ENCODE measurements around the gene ZNF681.
"Not testable (repeated sequence)": the region's sequence is repeated elsewhere in the genome, so short reads cannot be mapped to it uniquely, and the experiment has no call there.

The ZNF681 gene

GRCh38 chr19:23758187-23759074 is at the start of gene ZNF681:
Gene ZNF681, minus strand, starts transcription at chr19:23758891. Its CDS starts 142 bp downstream, at chr19:23758749.
- DNase-seq, result no peak

DNA sequence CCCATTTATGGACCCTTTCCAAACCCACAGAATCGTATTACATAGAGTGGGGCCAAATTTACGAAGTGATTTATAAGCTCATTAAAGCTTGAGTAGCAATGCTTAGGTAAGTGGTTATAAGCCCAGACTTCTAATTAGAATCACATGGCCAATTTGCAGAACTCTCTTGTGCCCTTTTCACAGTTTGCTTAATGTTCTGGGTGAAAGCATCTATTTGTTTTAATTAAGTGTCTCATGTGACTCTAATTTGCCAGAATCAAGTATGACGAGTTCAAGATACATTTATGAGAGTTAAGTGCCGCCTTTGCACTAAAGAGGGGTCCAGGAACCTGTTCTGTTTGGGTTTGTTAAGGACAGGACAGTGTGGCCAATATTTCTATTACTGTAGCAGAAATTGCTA is 46.0 kb upstream of the ZNF681 start:
- DNase-seq, result no peak

DNA sequence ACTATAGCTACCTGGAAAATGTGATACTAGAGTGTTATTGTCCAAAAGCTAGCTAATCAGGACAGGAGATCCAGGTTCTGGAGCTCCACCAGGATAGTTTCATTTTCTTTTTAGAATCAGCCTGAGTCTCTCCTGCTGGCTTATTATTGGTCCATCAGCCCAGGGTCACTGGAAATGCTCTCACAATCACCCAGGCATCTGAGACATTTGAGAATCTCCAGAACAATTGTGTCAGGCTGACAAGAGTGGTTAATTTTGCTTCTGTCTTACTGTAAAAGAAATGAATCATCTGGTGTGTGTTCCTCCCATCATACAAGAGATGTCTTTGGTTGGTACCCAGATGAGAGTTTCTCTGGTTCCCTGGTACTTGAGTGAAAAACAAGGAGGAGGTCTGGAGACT is 43.6 kb upstream of the ZNF681 start:
- DNase-seq, result no peak

DNA sequence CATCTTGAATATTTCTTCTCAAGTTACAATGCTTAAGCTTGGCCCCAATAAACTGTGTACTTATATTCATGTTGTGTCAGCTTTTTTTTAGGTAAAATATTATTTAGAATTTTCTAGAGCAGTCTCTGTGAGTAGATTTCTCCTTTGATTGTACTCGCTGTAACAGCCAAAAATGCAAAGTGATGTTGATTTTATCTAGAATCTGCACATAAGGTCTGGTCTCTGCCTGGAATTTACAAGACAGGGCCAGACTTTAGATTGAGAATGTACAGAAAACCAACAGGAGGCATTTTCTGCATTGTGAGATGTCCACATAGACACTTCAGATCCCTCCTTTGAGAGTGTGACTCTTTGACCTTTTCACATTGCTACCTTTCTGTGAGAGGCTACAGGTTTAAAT is 43.1 kb upstream of the ZNF681 start:
- no peak for DNase-seq

DNA sequence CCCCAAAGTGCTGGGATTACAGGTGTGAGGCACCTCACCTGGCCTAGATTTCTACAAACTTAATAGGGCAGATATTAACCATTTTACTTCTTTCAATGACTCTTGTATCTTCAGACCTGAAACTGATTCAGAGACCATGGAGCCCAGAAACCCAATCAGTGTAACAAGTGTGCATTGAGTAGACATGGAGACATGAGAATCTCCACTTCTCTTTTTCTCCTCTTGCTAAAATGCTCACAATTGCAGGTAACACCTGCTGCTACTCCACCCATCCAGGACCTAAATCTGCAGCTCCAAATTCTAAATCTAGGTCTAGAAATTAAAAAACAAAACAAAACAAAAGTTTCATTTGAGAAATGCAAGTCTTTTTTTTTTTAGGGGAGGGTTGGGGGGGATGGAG is 42.2 kb upstream of the ZNF681 start:
- DNase-seq, result no peak

- DNase-seq, result no peak
Observed at GRCh38 chr19:23800271-23800670, 41.6 kb upstream of the ZNF681 start.

GRCh38 chr19:23799321-23799720 is 40.6 kb upstream of the ZNF681 start:
- no peak for DNase-seq

GRCh38 chr19:23795462-23795861 is 36.8 kb upstream of the ZNF681 start:
- no peak for DNase-seq

GRCh38 chr19:23792784-23793183 is 34.1 kb upstream of the ZNF681 start:
- DNase-seq, result no peak

GRCh38 chr19:23790641-23791488 is 32.2 kb upstream of the ZNF681 start:
- DNase-seq, result no peak

DNA sequence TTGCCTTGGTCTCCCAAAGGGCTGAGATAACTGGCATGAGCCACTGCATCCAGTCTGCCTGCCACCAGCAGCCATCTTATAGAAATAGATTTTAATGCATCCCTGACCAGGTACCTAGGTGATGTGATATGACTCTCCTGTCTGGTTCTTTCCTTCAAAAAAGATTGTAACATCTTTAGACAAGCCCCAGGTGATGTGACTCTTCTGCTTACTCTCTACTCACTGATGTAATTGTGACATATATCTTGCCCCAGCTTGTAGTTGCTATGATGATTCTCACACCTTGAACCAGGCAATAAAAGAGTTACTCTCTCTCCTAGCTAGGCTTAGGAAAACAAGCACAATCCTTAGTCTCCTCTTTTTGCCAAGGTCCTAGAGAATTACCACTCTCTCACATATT is 30.6 kb upstream of the ZNF681 start:
- DNase-seq, result no peak

DNA sequence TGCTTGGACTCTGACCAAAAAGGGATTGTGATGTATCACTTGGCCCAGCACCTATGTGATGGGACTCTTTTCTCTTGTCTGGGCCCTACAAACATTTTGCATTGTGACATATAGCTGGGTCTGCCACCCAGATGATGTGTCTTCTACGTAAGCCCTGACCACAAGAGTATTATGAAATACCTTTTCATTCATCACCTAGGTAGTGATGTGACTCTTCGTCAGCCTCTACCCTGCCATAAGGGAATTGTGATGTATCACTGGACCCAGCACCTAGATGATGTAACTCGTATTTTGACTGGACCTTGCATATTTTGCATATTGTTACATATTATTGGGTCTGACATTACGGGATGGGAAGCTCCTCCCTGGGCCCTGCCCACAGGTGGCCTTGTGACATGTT is 29.7 kb upstream of the ZNF681 start:
- DNase-seq, result no peak

- no peak for DNase-seq
Observed at GRCh38 chr19:23787106-23787505, 28.4 kb upstream of the ZNF681 start.

DNA sequence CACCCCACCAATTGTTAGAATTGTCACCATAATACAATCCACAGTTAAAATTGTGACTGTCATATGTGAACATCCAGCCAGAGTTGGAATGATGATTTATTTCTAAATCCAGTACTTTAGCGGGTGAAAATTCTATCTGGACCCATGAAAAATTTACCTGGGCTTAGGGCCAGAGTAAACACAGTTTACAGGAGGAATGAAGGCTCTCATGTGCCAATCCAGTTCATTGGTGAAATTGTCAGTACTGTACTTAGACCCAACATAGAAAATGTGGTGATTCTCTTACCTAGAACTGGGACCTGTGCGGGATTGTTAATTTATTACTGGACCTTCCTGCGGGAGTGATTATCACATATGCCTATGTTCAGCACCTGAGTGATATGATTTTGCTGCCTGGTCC is 27.3 kb upstream of the ZNF681 start:
- no peak for DNase-seq

DNA sequence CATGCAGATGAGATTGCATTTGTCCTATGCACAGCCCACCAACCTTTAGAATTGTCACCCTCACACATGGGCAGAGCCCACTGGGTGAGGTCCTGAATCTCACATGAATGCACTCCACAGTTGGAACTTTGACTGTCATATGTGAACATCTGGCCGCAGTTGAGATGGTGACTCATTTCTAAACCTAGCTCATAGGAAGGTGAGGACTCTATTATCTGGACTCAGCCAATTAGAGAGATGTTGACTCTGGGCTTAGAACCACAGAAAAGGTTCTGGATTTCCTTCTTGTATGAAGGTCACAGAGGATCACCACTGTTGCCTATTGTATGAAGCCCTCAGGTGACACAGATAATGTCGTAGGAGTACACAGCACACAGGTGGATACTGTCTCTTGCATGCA is 25.6 kb upstream of the ZNF681 start:
- no peak for DNase-seq

GRCh38 chr19:23783636-23784035 is 24.9 kb upstream of the ZNF681 start:
- no peak for DNase-seq

- no peak for DNase-seq
Observed at GRCh38 chr19:23779645-23780044, 21.0 kb upstream of the ZNF681 start.

DNA sequence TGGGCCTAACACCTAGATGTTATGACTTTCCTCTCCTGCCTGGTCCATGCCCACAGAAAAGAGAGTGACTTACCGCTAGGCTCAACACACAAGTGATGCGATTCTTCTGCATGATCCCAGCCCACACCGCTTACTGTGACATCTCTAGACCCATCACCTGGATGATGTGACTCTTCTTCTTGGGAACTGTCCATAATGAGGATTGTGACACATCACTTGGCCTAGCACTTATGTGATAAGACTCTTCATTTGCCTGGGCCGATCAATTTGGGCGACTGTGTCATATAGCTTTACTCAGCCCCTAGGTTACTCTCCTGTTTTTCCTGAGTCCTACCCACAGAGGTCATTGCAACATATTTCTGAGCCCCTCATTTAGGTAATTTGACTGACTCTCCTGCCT is 19.9 kb upstream of the ZNF681 start:
- no peak for DNase-seq

- not testable (repeated sequence) for DNase-seq
Observed at GRCh38 chr19:23778036-23778435, 19.3 kb upstream of the ZNF681 start.

DNA sequence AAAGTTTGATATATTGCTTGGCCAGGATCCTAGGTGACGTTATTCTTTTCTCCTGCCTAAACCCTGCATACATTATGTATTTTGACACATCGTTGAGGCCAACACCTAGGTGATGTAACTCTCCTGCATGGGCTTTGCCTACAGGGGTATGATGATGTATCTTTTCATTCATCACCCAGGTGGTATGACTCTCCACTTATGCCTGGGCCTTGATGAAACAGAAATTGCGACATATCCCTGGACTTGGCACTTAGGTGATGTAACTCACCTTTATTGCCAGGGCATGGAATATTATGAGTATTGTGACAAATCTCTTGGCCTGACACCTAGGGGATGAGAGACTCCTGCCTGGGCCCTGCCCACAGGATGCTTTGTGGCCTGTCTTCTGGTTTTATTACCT is 18.5 kb upstream of the ZNF681 start:
- no peak for DNase-seq

DNA sequence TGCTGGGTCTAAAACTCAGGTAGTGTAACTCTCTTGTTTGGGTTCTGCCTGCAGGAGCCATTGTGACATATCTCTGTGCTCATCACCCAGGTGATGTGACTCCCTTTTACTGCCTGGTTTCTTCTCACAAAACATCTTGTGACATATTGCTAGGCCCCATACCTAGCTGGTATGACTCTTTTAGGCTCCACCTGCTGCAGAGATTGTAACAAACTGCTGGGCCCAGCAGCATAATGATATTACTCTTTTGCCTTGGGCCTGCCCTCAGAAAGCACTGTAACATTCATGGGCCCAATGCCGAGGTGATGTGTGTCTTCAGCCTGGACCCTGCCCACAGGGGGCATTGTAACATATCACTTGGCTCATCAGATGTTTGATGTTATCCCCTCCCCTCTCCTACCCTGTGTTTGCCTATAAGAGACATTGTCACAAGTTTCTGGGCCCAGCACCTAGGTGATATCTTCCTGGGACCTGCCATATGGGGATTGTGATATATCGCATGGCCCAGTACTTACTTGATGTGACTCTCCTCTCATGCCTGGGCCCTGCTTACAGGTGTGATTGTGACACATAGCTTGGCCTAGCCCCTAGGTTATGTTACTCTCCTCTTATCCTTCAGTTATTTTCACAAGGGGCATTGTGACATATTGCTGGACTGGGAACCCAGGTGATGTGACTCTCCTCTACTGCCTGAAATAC is 18.0 kb upstream of the ZNF681 start:
- DNase-seq, result no peak

DNA sequence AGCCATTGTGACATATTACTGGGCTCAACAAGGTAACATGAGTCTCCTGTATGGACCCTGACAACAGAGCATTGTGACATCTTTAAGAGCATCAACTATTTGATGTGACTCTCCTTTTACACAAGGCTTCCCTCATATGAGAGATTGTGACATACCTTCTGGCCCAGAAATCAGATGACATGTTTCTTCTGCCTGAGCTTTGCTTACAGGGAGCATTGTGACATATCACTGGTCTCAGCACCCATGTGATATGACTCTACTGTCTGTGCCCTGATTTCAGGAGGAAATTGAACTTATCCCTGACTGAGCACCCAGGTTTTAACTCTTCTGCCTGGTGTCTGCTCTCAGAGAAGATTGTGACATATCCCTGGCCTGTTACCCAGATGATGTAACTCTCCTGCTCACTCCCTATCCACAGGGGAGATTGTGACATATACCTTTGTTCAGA is 15.9 kb upstream of the ZNF681 start:
- no peak for DNase-seq

DNA sequence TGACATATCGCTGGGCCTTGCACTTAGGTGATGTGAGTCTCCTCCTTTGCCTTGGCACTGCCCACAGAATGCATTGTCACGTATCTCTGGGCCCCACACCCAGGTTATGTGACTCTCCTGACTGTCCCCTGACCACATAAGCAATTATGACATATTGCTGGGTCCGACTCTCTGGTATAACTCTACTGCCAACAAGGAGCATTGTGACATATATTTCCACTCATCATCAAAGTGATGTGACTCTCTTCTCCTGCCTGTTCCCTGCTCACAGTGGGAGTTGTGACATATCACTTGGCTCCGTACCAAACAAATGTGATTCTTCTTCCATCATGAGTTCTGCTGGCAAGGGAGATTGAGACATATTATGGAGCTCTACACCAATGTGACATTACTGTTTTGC is 15.4 kb upstream of the ZNF681 start:
- DNase-seq, result no peak
